Activated CD8-positive, alpha-beta memory T cell treated with anti-CD3 and anti-CD28 coated beads for 1 hour (primary cell): ENCODE data around the gene MAP1LC3A.

Experiments
- DNase-seq, 2 donors: peaks; one replicate each; pipeline ENCODE4 v3.0.0-alpha.2; 2020; ENCODE audit warnings: low read depth in 1 of 2; ENCODE audit errors: extremely low read depth in 1 of 2

The MAP1LC3A gene

GRCh38 chr20:34547844-34548613 is 10.5 kb upstream of the MAP1LC3A start:
- DNase-seq = no peak

DNA sequence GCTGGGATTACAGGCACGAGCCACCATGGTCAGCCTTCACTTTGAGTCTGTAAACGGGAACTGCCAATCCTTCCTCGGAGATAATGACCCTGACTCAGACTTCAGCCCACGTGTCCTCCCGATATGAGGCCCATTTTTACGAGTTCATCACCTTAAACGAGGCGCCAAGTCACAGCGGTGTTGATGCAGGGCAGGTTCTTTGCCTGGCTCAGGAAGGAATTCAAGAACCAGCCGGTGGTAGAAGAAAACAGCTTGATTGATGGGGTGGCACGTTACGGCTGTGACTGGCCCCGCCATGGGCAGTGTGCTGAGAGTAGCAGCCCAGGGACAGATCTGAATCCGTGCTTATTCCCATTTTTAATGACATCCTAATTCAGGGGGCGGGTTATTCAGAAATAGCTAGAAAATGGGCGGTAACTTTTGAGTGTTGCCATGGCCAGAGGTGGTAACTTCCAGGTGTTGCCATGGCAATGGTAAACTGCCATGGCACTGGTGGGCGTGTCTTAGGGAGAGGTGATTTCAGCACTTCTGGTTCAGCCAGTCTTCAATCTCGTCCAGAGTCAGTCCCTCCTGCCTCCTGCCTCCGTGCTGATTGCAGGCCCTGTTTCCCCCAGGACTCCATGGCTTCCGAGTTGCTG is 9.1 kb upstream of the MAP1LC3A start:
- DNase-seq = no peak

- no peak for DNase-seq
Observed at GRCh38 chr20:34549929-34550305, 8.6 kb upstream of the MAP1LC3A start.

GRCh38 chr20:34552569-34552968 is 5.9 kb upstream of the MAP1LC3A start:
- DNase-seq = no peak

GRCh38 chr20:34553366-34553867 is 5.1 kb upstream of the MAP1LC3A start:
- DNase-seq = no peak

- DNase-seq = no peak
Observed at GRCh38 chr20:34557936-34558319, 590 bp upstream of the MAP1LC3A start.

GRCh38 chr20:34559311-34560140 is 1.0 kb downstream of the MAP1LC3A start:
- no peak for DNase-seq

- DNase-seq = no peak
Observed at GRCh38 chr20:34560141-34560523, 1.6 kb downstream of the MAP1LC3A start.

GRCh38 chr20:34560614-34561013 is 2.1 kb downstream of the MAP1LC3A start:
- no peak for DNase-seq

GRCh38 chr20:34561661-34562060 is 3.1 kb downstream of the MAP1LC3A start:
- no peak for DNase-seq

- DNase-seq = no peak
Observed at GRCh38 chr20:34562641-34563040, 4.1 kb downstream of the MAP1LC3A start.

GRCh38 chr20:34564833-34565232 is 6.3 kb downstream of the MAP1LC3A start:
- DNase-seq = no peak

DNA sequence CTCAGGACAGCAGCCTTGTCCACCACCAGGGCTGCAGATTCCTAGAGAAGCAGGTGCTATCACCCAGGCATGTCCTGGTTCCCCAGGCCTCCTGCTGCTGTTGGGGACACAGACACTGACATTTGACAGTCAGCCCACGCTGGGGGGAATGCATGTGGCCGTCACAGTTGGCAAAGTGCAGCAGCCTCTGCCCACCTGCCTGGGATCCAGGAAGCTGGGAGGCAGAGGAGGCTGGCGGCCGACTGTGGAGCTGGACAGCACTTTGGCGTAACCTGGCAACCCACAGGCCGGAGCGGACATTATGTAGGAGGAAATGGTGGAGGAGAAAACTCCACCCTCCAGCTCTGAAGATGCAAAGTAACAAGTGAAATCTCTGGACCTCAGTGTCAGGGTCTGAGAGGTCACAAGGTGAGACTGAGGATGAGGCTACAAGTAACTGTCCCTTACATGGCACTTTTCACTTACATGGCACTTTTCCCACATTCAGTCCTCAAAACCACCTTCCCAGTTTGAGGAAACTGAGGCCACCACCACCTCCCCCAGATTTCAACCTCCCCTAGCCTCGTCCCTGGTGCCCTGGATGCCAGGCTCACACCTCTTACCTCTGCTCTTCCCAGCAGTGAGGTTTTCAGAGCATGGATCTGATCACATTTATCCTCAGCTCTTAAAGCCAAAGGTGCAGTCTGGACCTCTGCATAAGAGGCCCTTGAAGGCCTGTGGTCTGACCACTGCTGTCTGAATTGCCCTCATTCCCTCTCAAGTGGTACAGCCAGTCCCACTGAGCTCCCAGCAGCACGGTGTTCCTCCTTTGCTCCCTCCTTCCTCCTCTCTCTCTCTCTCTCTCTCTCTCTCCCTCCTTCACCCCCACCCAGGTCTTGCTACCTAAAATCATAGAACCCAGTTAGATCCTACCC is 8.7 kb downstream of the MAP1LC3A start:
- no peak for DNase-seq

DNA sequence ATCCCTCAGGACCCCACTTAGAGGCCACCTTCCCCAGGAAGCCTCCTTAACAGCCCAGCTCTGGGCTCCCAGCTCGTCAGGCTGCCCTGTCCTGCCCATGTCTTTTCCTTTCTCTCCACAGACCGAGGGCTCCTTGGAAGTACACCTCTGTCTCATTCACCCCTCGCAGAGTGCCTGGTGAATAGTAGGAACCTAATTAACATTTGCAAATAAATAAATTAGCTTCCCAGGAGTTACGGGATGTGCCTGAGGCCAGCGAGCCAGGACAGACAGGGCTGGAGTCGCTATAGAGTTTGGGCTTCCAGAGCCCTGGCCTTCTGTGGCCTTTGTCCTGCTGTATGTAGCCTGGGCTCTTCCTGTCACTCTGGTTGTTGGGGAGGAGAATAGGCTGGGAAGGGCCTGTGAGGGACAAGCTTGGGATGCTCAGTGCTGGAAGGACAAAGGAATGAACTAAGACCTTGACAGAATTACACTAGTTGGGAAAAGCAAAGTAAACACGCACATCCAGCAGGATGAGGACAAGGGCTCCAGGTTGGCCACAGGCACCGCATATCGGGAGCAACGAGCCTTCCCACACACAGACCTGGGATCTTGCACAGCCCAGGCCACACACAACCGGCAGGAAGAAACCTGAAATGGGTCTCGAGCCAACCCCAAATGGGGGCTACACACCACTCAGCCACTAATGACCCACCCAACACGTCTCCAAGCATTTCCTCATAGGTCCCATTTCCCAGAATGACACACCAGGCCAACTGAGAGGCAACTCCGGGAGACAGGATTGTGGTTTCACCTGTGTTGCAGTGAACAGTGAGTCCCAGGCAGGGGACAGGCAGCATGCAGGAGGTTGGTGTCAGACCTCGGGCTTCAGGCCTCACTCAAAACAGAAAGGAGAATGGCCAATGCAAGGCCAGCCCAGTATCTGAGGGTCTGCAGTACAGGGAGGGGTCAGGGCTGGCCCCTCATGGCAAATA is 9.7 kb downstream of the MAP1LC3A start:
- no peak for DNase-seq

- no peak for DNase-seq
Observed at GRCh38 chr20:34569598-34569997, 11.1 kb downstream of the MAP1LC3A start.

DNA sequence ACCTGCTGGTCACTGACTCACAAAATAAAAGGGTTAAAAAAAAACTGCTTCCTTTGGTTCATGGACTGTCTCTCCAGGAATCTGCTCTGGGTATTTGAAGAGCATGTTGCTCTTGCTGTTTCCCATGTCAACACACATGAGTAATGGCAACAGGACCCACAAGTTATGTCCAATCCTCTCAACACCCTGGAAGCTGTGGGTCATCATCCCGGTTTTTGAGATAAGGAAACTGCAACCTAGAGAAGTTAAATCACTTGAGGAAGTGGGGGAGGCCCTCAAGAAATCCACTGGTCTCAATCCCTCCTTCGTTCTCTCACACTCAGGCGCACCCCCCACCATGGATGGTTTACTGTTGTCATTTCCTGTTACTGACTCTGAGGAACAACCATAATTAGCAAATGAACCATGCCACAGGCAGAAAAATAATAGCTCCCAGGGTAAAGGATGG is 12.4 kb downstream of the MAP1LC3A start:
- DNase-seq = no peak

DNA sequence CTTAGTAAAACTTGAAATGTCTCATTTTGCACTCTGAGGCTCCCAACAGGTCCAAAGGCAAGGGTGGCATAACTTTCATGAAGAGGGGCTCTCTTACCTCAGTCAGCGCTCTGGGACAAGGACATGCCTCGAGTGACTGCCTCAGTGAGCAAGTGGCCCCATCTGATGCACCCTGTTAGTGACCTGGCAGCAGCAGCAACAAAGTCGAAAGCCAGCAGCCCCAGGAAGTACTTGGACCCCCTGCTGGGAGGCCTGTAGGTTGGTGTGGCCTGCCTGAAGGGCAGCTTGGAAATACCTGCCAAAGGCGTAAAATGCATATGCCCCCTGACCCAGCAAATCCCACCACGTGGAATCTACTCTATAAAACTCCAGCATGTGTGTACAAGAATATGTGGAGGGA is 13.2 kb downstream of the MAP1LC3A start:
- DNase-seq = no peak

DNA sequence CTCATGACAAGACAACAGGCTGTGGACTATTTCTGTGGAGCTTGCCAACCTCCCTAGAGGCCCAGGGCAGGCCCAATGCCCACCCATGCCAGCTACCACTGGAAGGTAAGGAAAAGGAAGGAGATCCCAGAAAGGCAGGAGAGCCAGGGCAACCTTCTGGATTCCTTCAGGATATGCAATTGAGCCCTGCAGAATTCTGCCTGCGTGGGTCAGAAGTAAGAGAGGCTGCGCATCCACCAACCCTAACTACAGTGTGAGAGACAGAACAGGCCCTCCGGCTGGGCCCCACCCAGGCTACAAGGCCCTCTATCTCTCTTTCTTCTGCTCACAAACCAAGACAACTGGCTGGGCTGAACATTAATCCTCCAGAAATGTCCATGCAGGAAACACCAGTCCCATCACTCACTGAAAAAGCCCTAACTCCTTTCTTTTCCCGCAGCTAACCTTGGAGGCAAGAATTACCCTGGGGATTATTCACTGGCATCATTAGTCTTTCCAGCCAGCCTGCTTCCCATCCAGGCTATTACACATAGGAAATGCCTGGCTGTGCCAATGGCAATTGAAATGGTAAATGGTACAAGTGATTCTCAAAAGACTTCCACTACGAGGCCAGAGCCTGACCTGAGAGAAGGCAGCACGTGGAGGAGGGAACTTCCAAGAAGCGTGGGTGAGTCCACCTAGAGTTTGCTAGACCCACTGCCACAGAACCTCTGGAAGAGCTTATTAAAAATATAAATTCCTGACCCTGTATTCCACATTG is 15.2 kb downstream of the MAP1LC3A start:
- no peak for DNase-seq

- no peak for DNase-seq
Observed at GRCh38 chr20:34574426-34574825, 15.9 kb downstream of the MAP1LC3A start.
